VCaP (cell line): Measurements from ENCODE around the gene TMEM9.

ENCODE experiments used
- H3K27ac ChIP-seq: fragments of 450-650 bp; 2 replicates; pipeline ENCODE4 v1.5.1; 2017
- TF ChIP-seq, protein P1 (sequence below): fragments of 450-650 bp; conservative IDR thresholded peaks from 2 replicates; pipeline ENCODE4 v1.5.1; 2017; ENCODE audit warnings: mild to moderate bottlenecking, moderate library complexity

The TMEM9 gene

DNA sequence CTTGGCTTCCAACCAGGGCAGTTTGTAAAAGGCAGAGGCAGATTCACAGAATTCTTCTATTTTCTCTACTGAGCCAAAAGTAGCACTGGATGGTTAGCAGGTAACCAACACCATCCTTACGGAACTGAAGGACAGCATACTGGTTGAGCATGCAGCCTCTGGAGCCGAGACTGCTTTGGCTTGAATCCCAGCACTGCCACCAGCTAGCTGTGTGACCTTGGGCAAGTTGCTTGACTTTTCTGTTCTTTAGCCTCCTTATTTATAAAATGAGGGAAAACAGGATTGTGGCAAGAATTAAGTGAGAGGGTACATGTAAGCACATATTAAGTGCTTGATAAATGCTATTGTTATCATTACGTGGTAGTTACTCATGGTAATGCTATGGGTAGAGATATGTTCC lies 61.5 kb downstream of the TMEM9 start:
- H3K27ac ChIP-seq = no peak overlapping the region
- TF ChIP-seq, protein P1, sequence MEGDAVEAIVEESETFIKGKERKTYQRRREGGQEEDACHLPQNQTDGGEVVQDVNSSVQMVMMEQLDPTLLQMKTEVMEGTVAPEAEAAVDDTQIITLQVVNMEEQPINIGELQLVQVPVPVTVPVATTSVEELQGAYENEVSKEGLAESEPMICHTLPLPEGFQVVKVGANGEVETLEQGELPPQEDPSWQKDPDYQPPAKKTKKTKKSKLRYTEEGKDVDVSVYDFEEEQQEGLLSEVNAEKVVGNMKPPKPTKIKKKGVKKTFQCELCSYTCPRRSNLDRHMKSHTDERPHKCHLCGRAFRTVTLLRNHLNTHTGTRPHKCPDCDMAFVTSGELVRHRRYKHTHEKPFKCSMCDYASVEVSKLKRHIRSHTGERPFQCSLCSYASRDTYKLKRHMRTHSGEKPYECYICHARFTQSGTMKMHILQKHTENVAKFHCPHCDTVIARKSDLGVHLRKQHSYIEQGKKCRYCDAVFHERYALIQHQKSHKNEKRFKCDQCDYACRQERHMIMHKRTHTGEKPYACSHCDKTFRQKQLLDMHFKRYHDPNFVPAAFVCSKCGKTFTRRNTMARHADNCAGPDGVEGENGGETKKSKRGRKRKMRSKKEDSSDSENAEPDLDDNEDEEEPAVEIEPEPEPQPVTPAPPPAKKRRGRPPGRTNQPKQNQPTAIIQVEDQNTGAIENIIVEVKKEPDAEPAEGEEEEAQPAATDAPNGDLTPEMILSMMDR = no peak

DNA sequence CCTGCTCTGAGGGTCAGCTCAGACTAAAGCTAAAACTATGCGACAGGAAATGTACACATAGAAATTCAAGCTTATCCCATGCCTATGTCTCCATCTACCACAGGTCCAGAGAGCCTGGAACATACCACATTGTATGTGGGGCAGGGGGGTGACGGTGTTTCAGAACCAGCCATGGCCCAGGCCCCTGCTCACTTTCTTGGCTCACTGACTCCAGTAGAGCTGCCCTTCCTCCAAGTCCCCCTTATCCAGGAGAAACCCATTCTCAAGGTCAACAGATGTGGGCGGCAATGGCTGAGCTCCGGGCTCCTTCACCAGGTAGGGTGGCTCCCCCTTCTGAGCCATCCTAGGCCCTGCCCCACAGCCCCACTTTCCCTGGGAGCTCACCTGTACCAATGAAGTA lies 63.0 kb downstream of the TMEM9 start:
- H3K27ac ChIP-seq = no peak overlapping the region
- TF ChIP-seq, protein P1 = no peak

DNA sequence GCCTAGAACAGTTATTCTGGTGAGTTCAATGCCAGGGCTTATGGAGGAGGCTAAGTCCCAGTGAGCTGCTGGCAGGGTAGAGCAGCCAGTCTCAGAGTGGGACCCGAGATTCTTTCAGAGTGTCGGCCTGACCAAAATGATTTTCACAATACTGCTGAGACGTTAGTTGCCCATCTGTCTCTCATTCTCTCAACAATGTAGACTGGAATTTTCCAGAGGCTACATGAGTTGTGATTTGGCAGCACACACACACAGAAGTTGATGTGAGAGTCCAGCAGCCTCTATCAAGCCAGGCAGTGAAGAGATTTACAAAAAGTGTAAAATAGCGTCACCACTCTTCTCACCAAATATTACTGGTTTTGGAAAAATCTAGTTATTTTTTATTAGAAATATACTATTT lies 63.7 kb downstream of the TMEM9 start:
- TF ChIP-seq, protein P1 = no peak
- no peak overlapping the region for H3K27ac ChIP-seq

DNA sequence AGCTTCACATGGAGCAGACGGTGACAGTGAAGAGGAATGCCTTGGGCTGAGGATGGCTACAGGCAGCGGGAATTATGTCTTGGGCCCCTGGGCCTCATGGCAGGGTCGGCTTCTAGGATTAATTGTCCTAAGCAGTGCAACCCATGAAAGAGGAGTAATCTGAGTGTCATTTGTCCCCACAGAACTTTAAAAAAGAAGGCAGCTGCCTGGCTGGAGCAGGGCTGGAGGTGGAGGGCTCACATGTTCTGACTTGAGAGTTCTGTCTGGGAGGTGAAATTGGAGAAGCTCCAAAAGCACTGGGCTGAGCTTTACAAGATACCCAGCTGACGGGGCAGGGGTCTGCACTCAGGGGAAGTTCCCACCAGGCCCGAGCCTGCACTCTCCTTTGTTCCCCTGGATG lies 64.7 kb downstream of the TMEM9 start:
- TF ChIP-seq, protein P1 = no peak
- H3K27ac ChIP-seq = no peak overlapping the region

DNA sequence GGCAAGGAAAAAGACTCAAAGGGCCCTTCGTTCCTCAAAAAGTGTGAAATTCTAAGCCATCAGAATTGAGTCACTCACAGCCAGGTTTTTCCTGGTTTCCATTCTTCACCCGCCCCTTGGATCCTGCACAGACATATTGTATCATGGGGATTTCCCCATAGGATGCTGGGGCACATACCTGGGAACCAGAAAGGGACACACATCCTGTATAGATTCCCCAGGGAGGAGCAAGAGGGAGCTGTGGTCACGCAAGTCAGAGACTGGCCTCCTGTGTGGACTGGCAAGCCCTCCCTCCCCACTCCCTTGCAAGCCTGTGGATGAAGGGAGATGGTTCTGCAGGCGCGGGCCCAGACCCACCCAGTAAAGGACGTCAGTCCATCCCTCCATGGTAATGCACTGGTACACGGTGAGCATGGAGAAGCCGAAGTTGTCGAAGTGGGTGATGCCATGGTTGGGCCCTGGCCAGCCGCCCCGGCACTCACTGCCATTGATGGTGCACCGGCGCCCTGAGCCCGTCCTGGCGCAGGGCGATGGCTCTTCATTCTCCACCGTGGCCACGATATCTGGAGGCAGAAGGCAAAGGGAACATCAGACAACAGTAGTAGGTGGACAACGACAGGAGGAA lies 65.3 kb downstream of the TMEM9 start:
- H3K27ac ChIP-seq = no peak overlapping the region
- TF ChIP-seq, protein P1 = no peak

DNA sequence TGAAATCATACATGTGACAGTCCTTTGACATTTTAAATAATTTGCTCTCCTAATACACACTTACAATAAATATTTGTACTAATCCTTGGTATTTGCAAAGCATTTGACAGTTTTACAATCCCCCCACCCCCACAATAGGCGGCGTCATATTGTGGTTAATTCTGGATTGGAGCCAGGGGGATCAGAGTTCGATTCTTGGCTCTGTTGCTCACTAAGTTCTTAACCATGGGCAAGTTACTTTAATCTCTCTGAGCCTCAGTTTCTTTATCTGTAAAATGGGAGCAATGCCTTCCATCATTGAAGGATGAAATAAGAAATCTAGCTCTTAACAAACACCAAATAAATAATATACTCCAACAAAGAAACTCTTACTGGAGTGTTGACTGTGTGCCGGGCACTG lies 65.9 kb downstream of the TMEM9 start:
- no peak overlapping the region for H3K27ac ChIP-seq
- TF ChIP-seq, protein P1 = no peak

DNA sequence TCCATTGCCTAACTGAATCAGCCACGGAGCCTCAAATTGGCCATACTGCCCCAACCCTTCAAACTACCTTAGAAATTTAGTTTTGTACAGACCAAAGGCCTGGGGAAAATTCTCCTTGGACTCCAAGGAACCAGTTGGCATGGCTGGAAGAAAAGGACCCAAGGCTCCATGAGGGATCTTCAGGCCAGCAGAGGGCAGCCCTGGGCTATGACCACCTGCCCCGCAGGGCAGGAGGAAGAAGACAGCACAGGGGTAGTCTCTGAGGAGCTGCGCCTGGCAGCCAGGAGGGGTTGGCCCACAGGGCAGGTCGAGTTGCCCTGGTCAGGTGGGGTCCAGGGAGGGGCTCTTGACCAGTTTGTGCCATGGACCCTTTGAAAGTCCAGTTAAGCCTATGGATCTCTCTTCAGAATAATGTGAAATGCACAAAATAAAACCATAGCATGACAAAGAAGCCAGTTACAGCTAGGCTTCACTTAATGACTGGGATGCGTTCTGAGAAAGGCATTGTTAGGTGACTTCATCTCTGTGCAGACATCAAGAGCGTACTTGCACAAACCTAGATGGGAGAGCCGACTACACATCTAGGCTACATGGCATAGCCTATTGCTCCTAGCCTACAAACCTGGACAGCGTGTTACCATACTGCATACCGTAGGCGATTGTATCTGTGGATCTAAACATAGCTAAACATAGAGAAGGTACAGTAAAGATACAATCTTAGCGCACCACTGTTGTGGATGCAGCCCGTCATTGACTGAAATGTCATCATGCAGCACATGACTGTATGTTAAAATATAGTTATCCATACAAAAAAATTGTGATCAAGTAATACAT lies 68.2 kb downstream of the TMEM9 start:
- no peak overlapping the region for H3K27ac ChIP-seq
- TF ChIP-seq, protein P1 = no peak; the same call in 1 of the 2 replicates
